ENCODE measurements around the gene CIRBP.
A peak's percentile ranks its signal among the peaks of the same experiment; 100 is the strongest.

The CIRBP gene

GRCh38 chr19:1307320-1307719 is 38.2 kb downstream of the CIRBP start:
- no peaks in the 10 kb centered on the region for H3K36me3 ChIP-seq
- peaks cover 48% of the 10 kb centered on the region for H3K4me1 ChIP-seq
- no peak overlapping the region for H3K27ac ChIP-seq
- no peak for TF ChIP-seq Cebpa-rat (IDR thresholded peaks at IDR 0.05)
- no peaks in the 10 kb centered on the region for H4K20me1 ChIP-seq
- H3K27me3 ChIP-seq, result no peaks in the 10 kb centered on the region
- H3K4me2 ChIP-seq, result no peak overlapping the region
- no peaks in the 10 kb centered on the region for H3K9me3 ChIP-seq
- no peak overlapping the region for H3K9ac ChIP-seq
- no peak overlapping the region for H3K4me3 ChIP-seq

GRCh38 chr19:1307755-1308303 is 38.7 kb downstream of the CIRBP start:
- Histone ChIP-seq H3K9me3 (no peaks in the 10 kb centered on the region), H3K4me3 (no peak overlapping the region), H4K20me1 (no peaks in the 10 kb centered on the region; the same call in 1 of the 2 replicates), H3K4me1 (peaks cover 52% of the 10 kb centered on the region), H3K36me3 (no peaks in the 10 kb centered on the region), H3K4me2 (no peak overlapping the region), H3K27me3 (no peaks in the 10 kb centered on the region), H3K9ac (no peak overlapping the region), H3K27ac (no peak overlapping the region)
- no peak for TF ChIP-seq Cebpa-rat (IDR thresholded peaks at IDR 0.05)

- no peak for TF ChIP-seq Cebpa-rat (IDR thresholded peaks at IDR 0.05)
- no peaks in the 10 kb centered on the region for H3K27me3 ChIP-seq
- peaks cover 8% of the 10 kb centered on the region; the same call in 1 of the 2 replicates for H4K20me1 ChIP-seq
- peaks cover 61% of the 10 kb centered on the region for H3K4me1 ChIP-seq
- H3K4me2 ChIP-seq, result peak overlapping the region; percentile 62
- no peak overlapping the region for H3K4me3 ChIP-seq
- H3K9ac ChIP-seq, result no peak overlapping the region; the same call in 1 of the 2 replicates
- no peaks in the 10 kb centered on the region for H3K9me3 ChIP-seq
- H3K36me3 ChIP-seq, result no peaks in the 10 kb centered on the region
- 0 out of 2 replicates have a peak overlapping the region, but pooled peaks have one; percentile 18 for H3K27ac ChIP-seq
These were observed 39.6 kb downstream of the CIRBP start for GRCh38 chr19:1308718-1309117.

GRCh38 chr19:1309977-1310852 is 41.1 kb downstream of the CIRBP start:
- no peaks in the 10 kb centered on the region for H3K9me3 ChIP-seq
- H3K27ac ChIP-seq, result no peak overlapping the region; the same call in 1 of the 2 replicates
- H3K36me3 ChIP-seq, result no peaks in the 10 kb centered on the region
- peak overlapping the region; percentile 93 for H3K4me2 ChIP-seq
- no peak overlapping the region for H3K9ac ChIP-seq
- no peak for TF ChIP-seq Cebpa-rat (IDR thresholded peaks at IDR 0.05)
- no peaks in the 10 kb centered on the region for H3K27me3 ChIP-seq
- H3K4me3 ChIP-seq, result no peak overlapping the region
- H4K20me1 ChIP-seq, result peaks cover 8% of the 10 kb centered on the region; the same call in 1 of the 2 replicates
- peaks cover 74% of the 10 kb centered on the region for H3K4me1 ChIP-seq

- H3K36me3 ChIP-seq, result no peaks in the 10 kb centered on the region
- no peaks in the 10 kb centered on the region for H3K9me3 ChIP-seq
- no peak for TF ChIP-seq Cebpa-rat (IDR thresholded peaks at IDR 0.05)
- peaks cover 8% of the 10 kb centered on the region; the same call in 1 of the 2 replicates for H4K20me1 ChIP-seq
- peaks cover 74% of the 10 kb centered on the region for H3K4me1 ChIP-seq
- no peak overlapping the region; the same call in 1 of the 2 replicates for H3K27ac ChIP-seq
- peak overlapping the region; percentile 93 for H3K4me2 ChIP-seq
- peaks cover 2% of the 10 kb centered on the region for H3K27me3 ChIP-seq
- no peak overlapping the region for H3K4me3 ChIP-seq
- no peak overlapping the region for H3K9ac ChIP-seq
These were observed 41.7 kb downstream of the CIRBP start for GRCh38 chr19:1310853-1311180.

- no peak for TF ChIP-seq Cebpa-rat (IDR thresholded peaks at IDR 0.05)
- Histone ChIP-seq H3K9ac (peak overlapping the region; percentile 23; the same call in 1 of the 2 replicates), H3K27me3 (peaks cover 10% of the 10 kb centered on the region), H4K20me1 (peaks cover 8% of the 10 kb centered on the region; the same call in 1 of the 2 replicates), H3K4me3 (no peak overlapping the region), H3K4me1 (peaks cover 81% of the 10 kb centered on the region), H3K27ac (no peak overlapping the region), H3K36me3 (no peaks in the 10 kb centered on the region), H3K9me3 (no peaks in the 10 kb centered on the region), H3K4me2 (peak overlapping the region; percentile 93)
These were observed 42.5 kb downstream of the CIRBP start for GRCh38 chr19:1311543-1312091.

GRCh38 chr19:1312767-1313694 is 43.9 kb downstream of the CIRBP start:
- Histone ChIP-seq H3K9me3 (no peaks in the 10 kb centered on the region), H3K27me3 (peaks cover 24% of the 10 kb centered on the region), H3K27ac (peak overlapping the region; percentile 53; the same call in 1 of the 2 replicates), H3K4me2 (peak overlapping the region; percentile 93), H4K20me1 (peaks cover 8% of the 10 kb centered on the region; the same call in 1 of the 2 replicates), H3K36me3 (no peaks in the 10 kb centered on the region), H3K4me1 (peaks cover 84% of the 10 kb centered on the region), H3K4me3 (peak overlapping the region; percentile 44), H3K9ac (0 out of 2 replicates have a peak overlapping the region, but pooled peaks have one; percentile 19)
- no peak for TF ChIP-seq Cebpa-rat (IDR thresholded peaks at IDR 0.05)

- Histone ChIP-seq H3K4me1 (peaks cover 85% of the 10 kb centered on the region), H3K9ac (no peak overlapping the region), H3K9me3 (no peaks in the 10 kb centered on the region), H3K4me3 (peak overlapping the region; percentile 44), H3K4me2 (peak overlapping the region; percentile 93), H3K27me3 (peaks cover 33% of the 10 kb centered on the region), H3K27ac (peak overlapping the region; percentile 53; the same call in 1 of the 2 replicates), H4K20me1 (peaks cover 8% of the 10 kb centered on the region; the same call in 1 of the 2 replicates), H3K36me3 (no peaks in the 10 kb centered on the region)
- TF ChIP-seq Cebpa-rat (IDR thresholded peaks at IDR 0.05), result no peak
These were observed 44.8 kb downstream of the CIRBP start for GRCh38 chr19:1313695-1314613.
